Measurements from ENCODE around the gene HDAC10. TPM values are rescaled to one million over a fixed set of nuclear protein-coding genes. Genes with fewer than 3 reads are reported as not detected.

Gene HDAC10
- total RNA-seq, 1 donor from 2014 or later, result 36.8 TPM

DNA sequence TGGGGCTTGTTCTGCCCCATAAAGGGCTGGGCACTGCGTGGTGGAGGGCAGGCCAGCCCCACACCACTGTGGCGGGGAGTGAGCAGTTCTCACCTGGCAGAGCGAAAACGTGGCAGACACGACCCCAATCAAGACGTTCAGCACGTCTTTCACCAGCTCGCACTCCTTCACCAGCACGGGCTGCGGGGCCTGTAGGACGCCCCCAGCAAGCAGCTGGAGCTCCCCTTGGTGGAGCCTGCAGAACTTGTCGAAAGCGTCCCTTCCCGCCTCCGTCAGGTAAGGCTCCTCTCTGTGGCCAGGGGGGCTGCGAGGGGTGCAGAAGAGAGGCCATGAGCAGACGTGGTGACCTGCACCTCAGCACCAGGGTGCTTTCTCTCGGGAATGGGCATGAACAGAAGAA, 17.8 kb downstream of the HDAC10 start:
- Mint-ChIP-seq H3K27ac (ENCODE audit: unreplicated experiment) (no peak overlapping the region), H3K36me3 (ENCODE audit: low read depth) (peaks cover 7% of the 10 kb centered on the region), H3K9me3 (ENCODE audit: low read depth) (no peaks in the 10 kb centered on the region), H3K4me3 (ENCODE audit: unreplicated experiment) (no peak overlapping the region), H3K4me1 (ENCODE audit: low read depth) (no peaks in the 10 kb centered on the region), H3K27me3 (ENCODE audit: low read depth) (no peaks in the 10 kb centered on the region)
- TF ChIP-seq, protein P1, sequence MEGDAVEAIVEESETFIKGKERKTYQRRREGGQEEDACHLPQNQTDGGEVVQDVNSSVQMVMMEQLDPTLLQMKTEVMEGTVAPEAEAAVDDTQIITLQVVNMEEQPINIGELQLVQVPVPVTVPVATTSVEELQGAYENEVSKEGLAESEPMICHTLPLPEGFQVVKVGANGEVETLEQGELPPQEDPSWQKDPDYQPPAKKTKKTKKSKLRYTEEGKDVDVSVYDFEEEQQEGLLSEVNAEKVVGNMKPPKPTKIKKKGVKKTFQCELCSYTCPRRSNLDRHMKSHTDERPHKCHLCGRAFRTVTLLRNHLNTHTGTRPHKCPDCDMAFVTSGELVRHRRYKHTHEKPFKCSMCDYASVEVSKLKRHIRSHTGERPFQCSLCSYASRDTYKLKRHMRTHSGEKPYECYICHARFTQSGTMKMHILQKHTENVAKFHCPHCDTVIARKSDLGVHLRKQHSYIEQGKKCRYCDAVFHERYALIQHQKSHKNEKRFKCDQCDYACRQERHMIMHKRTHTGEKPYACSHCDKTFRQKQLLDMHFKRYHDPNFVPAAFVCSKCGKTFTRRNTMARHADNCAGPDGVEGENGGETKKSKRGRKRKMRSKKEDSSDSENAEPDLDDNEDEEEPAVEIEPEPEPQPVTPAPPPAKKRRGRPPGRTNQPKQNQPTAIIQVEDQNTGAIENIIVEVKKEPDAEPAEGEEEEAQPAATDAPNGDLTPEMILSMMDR (IDR thresholded peaks at IDR 0.05), result no peak
- no peak for DNase-seq (ENCODE audit: low spot score)

DNA sequence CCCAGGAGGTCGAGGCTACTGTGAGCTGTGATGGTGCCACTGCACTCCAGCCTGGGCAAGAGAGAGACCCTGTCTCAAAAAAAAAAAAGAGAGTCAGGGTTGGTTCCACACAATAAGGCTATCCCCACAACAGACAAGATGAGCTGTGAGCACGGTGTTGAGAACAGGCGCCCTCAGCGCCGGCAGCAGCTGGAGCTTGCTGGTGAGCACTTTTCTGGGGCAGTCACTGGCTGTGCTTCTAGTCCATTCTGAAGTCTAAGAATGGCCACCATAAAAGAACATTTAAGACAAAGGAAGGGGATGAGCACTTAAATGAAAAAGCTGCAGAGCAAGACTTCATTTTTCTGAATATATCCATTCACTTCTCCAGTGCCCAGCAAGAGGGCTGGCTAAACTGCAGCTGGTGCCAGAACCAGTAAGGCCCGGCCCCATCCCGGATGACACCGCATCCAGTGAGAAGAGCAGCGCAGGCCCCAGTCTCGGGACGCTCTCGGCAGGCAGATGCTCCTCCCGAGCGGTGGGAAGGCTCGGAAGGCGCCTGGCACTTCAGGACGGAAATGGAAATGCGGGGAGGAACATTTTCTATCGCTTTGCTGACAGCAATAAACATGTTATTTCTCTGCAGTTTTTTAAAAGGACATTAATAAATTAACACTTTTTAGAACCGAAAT, 18.4 kb downstream of the HDAC10 start:
- no peaks in the 10 kb centered on the region for H3K9me3 Mint-ChIP-seq (ENCODE audit: low read depth)
- no peak overlapping the region for H3K27ac Mint-ChIP-seq (ENCODE audit: unreplicated experiment)
- peaks cover 7% of the 10 kb centered on the region for H3K36me3 Mint-ChIP-seq (ENCODE audit: low read depth)
- H3K27me3 Mint-ChIP-seq (ENCODE audit: low read depth), result no peaks in the 10 kb centered on the region
- no peak overlapping the region for H3K4me3 Mint-ChIP-seq (ENCODE audit: unreplicated experiment)
- DNase-seq (ENCODE audit: low spot score), result no peak
- TF ChIP-seq, protein P1 (IDR thresholded peaks at IDR 0.05), result no peak
- no peaks in the 10 kb centered on the region for H3K4me1 Mint-ChIP-seq (ENCODE audit: low read depth)

DNA sequence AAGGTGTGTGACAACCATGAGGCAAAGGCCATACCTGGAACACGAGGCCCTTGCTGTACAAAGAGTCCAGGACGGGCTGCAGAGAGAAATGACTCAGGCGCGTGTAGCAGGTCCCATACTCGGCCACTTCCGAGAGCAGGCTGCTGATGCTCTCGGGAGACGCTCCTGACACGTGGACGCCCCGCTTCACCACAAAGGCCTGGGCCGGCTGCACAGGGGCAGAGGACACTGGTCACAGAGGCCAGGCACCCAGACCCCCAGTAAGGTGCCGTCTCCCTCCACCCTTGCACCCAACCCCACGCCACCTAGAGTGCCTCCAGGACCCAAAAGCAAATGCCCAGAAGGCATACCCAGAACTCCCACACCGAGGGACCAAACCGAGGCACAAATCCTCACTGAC, 21.7 kb downstream of the HDAC10 start:
- peaks cover 9% of the 10 kb centered on the region for H3K36me3 Mint-ChIP-seq (ENCODE audit: low read depth)
- H3K4me1 Mint-ChIP-seq (ENCODE audit: low read depth), result no peaks in the 10 kb centered on the region
- no peaks in the 10 kb centered on the region for H3K27me3 Mint-ChIP-seq (ENCODE audit: low read depth)
- no peak overlapping the region for H3K4me3 Mint-ChIP-seq (ENCODE audit: unreplicated experiment)
- no peak overlapping the region for H3K27ac Mint-ChIP-seq (ENCODE audit: unreplicated experiment)
- DNase-seq (ENCODE audit: low spot score), result no peak
- TF ChIP-seq, protein P1 (IDR thresholded peaks at IDR 0.05), result no peak
- H3K9me3 Mint-ChIP-seq (ENCODE audit: low read depth), result no peaks in the 10 kb centered on the region

DNA sequence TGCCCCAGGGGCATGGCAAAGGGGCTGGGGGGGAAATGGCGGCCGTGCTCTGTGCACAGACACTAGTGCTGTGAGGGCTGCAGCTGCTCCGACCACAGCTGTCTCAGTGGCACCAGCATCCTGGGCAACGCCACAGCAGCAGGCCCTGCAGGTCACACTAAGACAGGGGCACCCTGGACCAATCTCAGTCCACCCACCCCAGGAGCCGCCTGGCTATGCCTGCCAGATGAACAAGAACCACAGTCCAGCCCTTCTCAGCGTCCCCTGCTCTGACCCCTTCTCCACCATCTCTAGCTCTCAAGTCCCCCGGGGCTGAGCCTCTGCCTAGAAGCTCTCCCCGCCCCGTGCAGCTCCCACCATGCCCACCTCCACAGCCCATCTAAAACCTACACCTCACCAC, 22.7 kb downstream of the HDAC10 start:
- H3K9me3 Mint-ChIP-seq (ENCODE audit: low read depth), result no peaks in the 10 kb centered on the region
- DNase-seq (ENCODE audit: low spot score), result no peak
- TF ChIP-seq, protein P1 (IDR thresholded peaks at IDR 0.05), result no peak
- H3K36me3 Mint-ChIP-seq (ENCODE audit: low read depth), result peaks cover 12% of the 10 kb centered on the region
- H3K4me3 Mint-ChIP-seq (ENCODE audit: unreplicated experiment), result no peak overlapping the region
- no peaks in the 10 kb centered on the region for H3K4me1 Mint-ChIP-seq (ENCODE audit: low read depth)
- no peaks in the 10 kb centered on the region for H3K27me3 Mint-ChIP-seq (ENCODE audit: low read depth)
- H3K27ac Mint-ChIP-seq (ENCODE audit: unreplicated experiment), result no peak overlapping the region

DNA sequence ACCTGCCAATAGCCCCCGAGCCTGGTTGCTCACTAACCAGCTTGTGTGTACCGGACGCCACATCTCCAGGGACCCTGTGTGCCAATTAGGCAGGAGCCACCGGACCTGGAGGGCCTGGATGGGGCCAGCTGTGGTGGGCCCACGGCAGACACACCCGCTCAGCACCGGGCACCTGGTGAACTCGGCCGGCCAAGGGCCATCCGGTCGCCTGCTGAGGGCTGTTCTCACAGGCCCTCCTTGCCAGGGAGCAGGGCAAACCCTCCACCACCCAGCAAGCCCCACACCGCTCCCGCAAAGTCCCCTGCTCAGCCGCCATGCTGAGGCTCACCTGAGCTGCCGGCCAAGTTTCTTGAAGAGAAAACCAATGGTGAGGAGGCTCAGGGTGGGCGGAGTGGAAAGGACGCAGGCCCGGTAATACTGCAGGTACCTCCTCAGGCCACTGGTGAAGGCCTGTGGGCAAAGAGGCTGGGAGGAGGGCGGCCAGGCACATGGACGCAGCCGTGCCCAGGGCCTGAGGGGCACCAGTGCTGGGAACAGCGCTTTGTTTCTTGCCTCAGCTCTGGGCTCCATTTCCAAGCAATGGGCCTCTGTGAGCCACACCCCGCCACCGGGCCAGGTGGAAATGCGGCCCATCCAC, 23.4 kb downstream of the HDAC10 start:
- TF ChIP-seq, protein P1 (IDR thresholded peaks at IDR 0.05), result no peak
- H3K36me3 Mint-ChIP-seq (ENCODE audit: low read depth), result peaks cover 16% of the 10 kb centered on the region
- no peak overlapping the region for H3K4me3 Mint-ChIP-seq (ENCODE audit: unreplicated experiment)
- no peaks in the 10 kb centered on the region for H3K4me1 Mint-ChIP-seq (ENCODE audit: low read depth)
- no peaks in the 10 kb centered on the region for H3K27me3 Mint-ChIP-seq (ENCODE audit: low read depth)
- H3K27ac Mint-ChIP-seq (ENCODE audit: unreplicated experiment), result no peak overlapping the region
- H3K9me3 Mint-ChIP-seq (ENCODE audit: low read depth), result no peaks in the 10 kb centered on the region
- no peak for DNase-seq (ENCODE audit: low spot score)
